Gastroesophageal sphincter (tissue), 4 donors: ENCODE results near the gene NALF2. TPM values are rescaled to one million over a fixed set of nuclear protein-coding genes. Genes with fewer than 3 reads are reported as not detected.

ENCODE experiments used
- ATAC-seq: fragments of 150-250 bp; one replicate; pipeline ENCODE4 v1.9.1; 2016; ENCODE audit warnings: mild to moderate bottlenecking, moderate library complexity
- H3K27ac ChIP-seq, 4 donors: fragments of 200-600 bp; sonication (generic) in 3 of 4; 1 replicate in 3 of 4; 2 replicates in 1 of 4; pipeline ENCODE4 v1.5.1; 2016 to 2019
- H3K27me3 ChIP-seq: fragments of 200-600 bp; sonication (generic); one replicate; pipeline ENCODE4 v1.5.1; 2019
- H3K36me3 ChIP-seq, 2 donors: fragments of 200-600 bp; sonication (generic); one replicate each; pipeline ENCODE4 v1.5.1; 2019; ENCODE audit warnings: control low read depth in 1 of 2
- H3K4me1 ChIP-seq, 3 donors: fragments of 200-600 bp; sonication (generic); 1 replicate in 2 of 3; 2 replicates in 1 of 3; pipeline ENCODE4 v1.5.1; 2016 to 2019; ENCODE audit warnings: control low read depth in 2 of 3
- H3K4me3 ChIP-seq, 2 donors: fragments of 200-600 bp; sonication (generic); one replicate each; pipeline ENCODE4 v1.5.1; 2019; ENCODE audit warnings: mild to moderate bottlenecking in 1 of 2, moderate library complexity in 1 of 2
- H3K9me3 ChIP-seq, 3 donors: fragments of 200-600 bp; sonication (generic); one replicate each; pipeline ENCODE4 v1.5.1; 2017 to 2019; ENCODE audit warnings: control low read depth in 2 of 3
- CTCF ChIP-seq, 4 experiments: fragments of 200-600 bp in 2 of 4; fragments of 450-650 bp in 2 of 4; sonication (generic) in 1 of 4; IDR thresholded peaks; one replicate each; pipeline ENCODE4 v1.5.1; 2017 to 2019; ENCODE audit warnings: antibody characterized with exemption in 4 of 4, mild to moderate bottlenecking in 2 of 4, moderate library complexity in 2 of 4
- EP300 ChIP-seq: sonication (generic); formaldehyde crosslinking; IDR thresholded peaks from one replicate; pipeline ENCODE4 v1.6.1; 2017; ENCODE audit warnings: antibody characterized with exemption, mild to moderate bottlenecking
- POLR2A ChIP-seq, 2 donors: fragments of 450-650 bp; IDR thresholded peaks; one replicate each; pipeline ENCODE4 v1.6.1; 2017; ENCODE audit warnings: antibody characterized with exemption in 2 of 2, mild to moderate bottlenecking in 2 of 2, moderate library complexity in 1 of 2
- POLR2AphosphoS5 ChIP-seq: sonication (generic); formaldehyde crosslinking; IDR thresholded peaks from one replicate; pipeline ENCODE4 v1.6.1; 2017; ENCODE audit warnings: antibody characterized with exemption
- WGBS, 2 donors: methylation state at CpG; one replicate each; pipeline ENCODE4 v1.1.5; 2018; ENCODE audit warnings: low coverage in 1 of 2; 5-methylcytosine and 5-hydroxymethylcytosine counted together
- total RNA-seq, 4 donors: library from RNA; depleted of rRNA; stranded (reverse); fragments of >200 nt; gene quantifications; one replicate each; pipeline ENCODE4 v1.1.0, GENCODE V29; 2016

Gene NALF2
- total RNA-seq, 4 donors from 2014 or later, result 0.27 to 0.58 TPM; not detected in 2

- no peak for TF ChIP-seq EP300
- no peak for TF ChIP-seq POLR2AphosphoS5
- no peak for TF ChIP-seq POLR2A (IDR thresholded peaks at IDR 0.05)
- peak in 3 of 4 experiments; percentile 34 to 56 (median 42) for TF ChIP-seq CTCF (IDR thresholded peaks at IDR 0.05)
- Histone ChIP-seq H3K27ac (no peak overlapping the region), H3K4me3 (no peak overlapping the region), H3K9me3 (no peaks in the 10 kb centered on the region), H3K36me3 (no peaks in the 10 kb centered on the region), H3K27me3 (no peaks in the 10 kb centered on the region), H3K4me1 (no peaks in the 10 kb centered on the region)
- no CpG with 5 or more reads among the region's 5 CpGs for WGBS, 2 donors
- no peak for ATAC-seq
These were observed 10.9 kb upstream of the NALF2 start for GRCh38 chrX:69493193-69493592.

- Histone ChIP-seq H3K36me3 (no peaks in the 10 kb centered on the region), H3K27ac (no peak overlapping the region), H3K9me3 (no peaks in the 10 kb centered on the region), H3K4me1 (no peaks in the 10 kb centered on the region), H3K27me3 (no peaks in the 10 kb centered on the region), H3K4me3 (no peak overlapping the region)
- no peak for ATAC-seq
- TF ChIP-seq CTCF (IDR thresholded peaks at IDR 0.05), result no peak
- no peak for TF ChIP-seq EP300
- no peak for TF ChIP-seq POLR2A (IDR thresholded peaks at IDR 0.05)
- TF ChIP-seq POLR2AphosphoS5, result no peak
- WGBS, 2 donors, result 100% methylated on average over 1 of the region's 1 CpG; no CpG with 5 or more reads in 1 of the 2 donors
These were observed 10.4 kb upstream of the NALF2 start for GRCh38 chrX:69493766-69494165.

- no peak for TF ChIP-seq EP300
- TF ChIP-seq CTCF (IDR thresholded peaks at IDR 0.05), result no peak
- TF ChIP-seq POLR2AphosphoS5, result no peak
- no peak for TF ChIP-seq POLR2A (IDR thresholded peaks at IDR 0.05)
- Histone ChIP-seq H3K36me3 (no peaks in the 10 kb centered on the region), H3K27me3 (peaks cover 6% of the 10 kb centered on the region), H3K4me3 (no peak overlapping the region), H3K4me1 (no peaks in the 10 kb centered on the region), H3K9me3 (no peaks in the 10 kb centered on the region), H3K27ac (no peak overlapping the region)
- 40% methylated on average over 1 of the region's 1 CpG; no CpG with 5 or more reads in 1 of the 2 donors for WGBS, 2 donors
- ATAC-seq, result no peak
These were observed 7.9 kb upstream of the NALF2 start for GRCh38 chrX:69496183-69496582.

- H3K9me3 ChIP-seq, result no peaks in the 10 kb centered on the region
- no peak for ATAC-seq
- H3K4me3 ChIP-seq, result no peak overlapping the region
- peaks cover 21% of the 10 kb centered on the region for H3K27me3 ChIP-seq
- 52% methylated on average over 2 of the region's 3 CpGs; no CpG with 5 or more reads in 1 of the 2 donors for WGBS, 2 donors
- peaks cover 0 to 15% (median 2%) of the 10 kb centered on the region in 3 donors for H3K4me1 ChIP-seq
- no peak for TF ChIP-seq POLR2A (IDR thresholded peaks at IDR 0.05)
- TF ChIP-seq CTCF (IDR thresholded peaks at IDR 0.05), result no peak
- no peak for TF ChIP-seq EP300
- TF ChIP-seq POLR2AphosphoS5, result no peak
- no peak overlapping the region for H3K27ac ChIP-seq
- no peaks in the 10 kb centered on the region for H3K36me3 ChIP-seq
These were observed 2.7 kb upstream of the NALF2 start for GRCh38 chrX:69501429-69501828.

- H3K4me3 ChIP-seq, result peak overlapping the region in 1 of 2 donors; percentile 60
- WGBS, 2 donors, result 44 to 69% methylated on average over 5 to 12 of the region's 16 CpGs
- no peak for TF ChIP-seq EP300
- H3K27ac ChIP-seq, result no peak overlapping the region
- H3K27me3 ChIP-seq, result peaks cover 37% of the 10 kb centered on the region
- H3K9me3 ChIP-seq, result no peaks in the 10 kb centered on the region
- H3K4me1 ChIP-seq, result peaks cover 0 to 16% (median 2%) of the 10 kb centered on the region in 3 donors
- no peak for ATAC-seq
- no peaks in the 10 kb centered on the region for H3K36me3 ChIP-seq
These were observed 821 bp upstream of the NALF2 start for GRCh38 chrX:69503228-69503781.
